Measurements from ENCODE around the gene JPH2. TPM values are rescaled to one million over a fixed set of nuclear protein-coding genes. Genes with fewer than 3 reads are reported as not detected.
"Not testable (repeated sequence)": the region's sequence is repeated elsewhere in the genome, so short reads cannot be mapped to it uniquely, and the experiment has no call there.

JPH2 gene
- total and polyA plus RNA-seq, 2 donors from 2014 or later, result 2.5 to 11.4 TPM

GRCh38 chr20:44233436-44234016 is 46.5 kb upstream of the JPH2 start:
- intact Hi-C loops (cut with DNase I), result no loop called here
- H3K4me1 ChIP-seq (ENCODE audit: control insufficient read depth in 2 of 3, insufficient read depth in 2 of 3, low read depth in 1 of 3, low read length in 3 of 3), result no peaks in the 10 kb centered on the region
- H3K4me3 ChIP-seq (ENCODE audit: low read length in 3 of 3), result no peak overlapping the region
- no peaks in the 10 kb centered on the region for H3K27me3 ChIP-seq (ENCODE audit: control insufficient read depth, insufficient read depth, low read length)
- H3K9ac ChIP-seq (ENCODE audit: low read length in 3 of 3), result no peak overlapping the region
- FAIRE-seq, result no peak
- H3K9me3 ChIP-seq (ENCODE audit: control insufficient read depth in 2 of 3, insufficient read depth in 1 of 3, low read length in 3 of 3), result no peaks in the 10 kb centered on the region
- no peak for DNase-seq
- no peaks in the 10 kb centered on the region for H3K36me3 ChIP-seq (ENCODE audit: control insufficient read depth in 2 of 3, insufficient read depth in 3 of 3, low read length in 3 of 3)
- TF ChIP-seq, protein P1, sequence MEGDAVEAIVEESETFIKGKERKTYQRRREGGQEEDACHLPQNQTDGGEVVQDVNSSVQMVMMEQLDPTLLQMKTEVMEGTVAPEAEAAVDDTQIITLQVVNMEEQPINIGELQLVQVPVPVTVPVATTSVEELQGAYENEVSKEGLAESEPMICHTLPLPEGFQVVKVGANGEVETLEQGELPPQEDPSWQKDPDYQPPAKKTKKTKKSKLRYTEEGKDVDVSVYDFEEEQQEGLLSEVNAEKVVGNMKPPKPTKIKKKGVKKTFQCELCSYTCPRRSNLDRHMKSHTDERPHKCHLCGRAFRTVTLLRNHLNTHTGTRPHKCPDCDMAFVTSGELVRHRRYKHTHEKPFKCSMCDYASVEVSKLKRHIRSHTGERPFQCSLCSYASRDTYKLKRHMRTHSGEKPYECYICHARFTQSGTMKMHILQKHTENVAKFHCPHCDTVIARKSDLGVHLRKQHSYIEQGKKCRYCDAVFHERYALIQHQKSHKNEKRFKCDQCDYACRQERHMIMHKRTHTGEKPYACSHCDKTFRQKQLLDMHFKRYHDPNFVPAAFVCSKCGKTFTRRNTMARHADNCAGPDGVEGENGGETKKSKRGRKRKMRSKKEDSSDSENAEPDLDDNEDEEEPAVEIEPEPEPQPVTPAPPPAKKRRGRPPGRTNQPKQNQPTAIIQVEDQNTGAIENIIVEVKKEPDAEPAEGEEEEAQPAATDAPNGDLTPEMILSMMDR (IDR thresholded peaks at IDR 0.05; ENCODE audit: borderline replicate concordance, extremely low read depth, insufficient read depth), result no peak
- H3K27ac ChIP-seq (ENCODE audit: low read depth in 2 of 2, low read length in 2 of 2), result no peak overlapping the region

DNA sequence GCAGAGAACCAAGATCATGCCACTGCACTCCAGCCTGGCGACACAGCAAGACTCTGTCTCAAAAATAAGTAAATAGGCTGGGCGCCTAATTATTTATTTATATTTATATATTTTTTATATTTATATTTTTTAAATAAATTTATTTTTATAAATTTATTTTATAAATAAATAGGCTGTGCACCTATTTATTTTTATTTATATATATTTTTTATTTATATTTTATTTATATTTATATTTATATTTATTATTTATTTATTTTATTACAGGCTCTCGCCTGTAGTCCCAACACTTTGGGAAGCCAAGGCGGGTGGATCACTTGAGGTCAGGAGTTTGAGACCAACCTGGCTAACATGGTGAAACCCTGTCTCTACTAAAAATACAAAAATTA is 45.5 kb upstream of the JPH2 start:
- FAIRE-seq; H3K27ac ChIP-seq (ENCODE audit: low read depth in 2 of 2, low read length in 2 of 2); H3K27me3 ChIP-seq (ENCODE audit: control insufficient read depth, insufficient read depth, low read length); H3K4me1 ChIP-seq (ENCODE audit: control insufficient read depth in 2 of 3, insufficient read depth in 2 of 3, low read depth in 1 of 3, low read length in 3 of 3); DNase-seq; H3K4me3 ChIP-seq (ENCODE audit: low read length in 3 of 3); H3K36me3 ChIP-seq (ENCODE audit: control insufficient read depth in 2 of 3, insufficient read depth in 3 of 3, low read length in 3 of 3); H3K9me3 ChIP-seq (ENCODE audit: control insufficient read depth in 2 of 3, insufficient read depth in 1 of 3, low read length in 3 of 3); intact Hi-C loops (cut with DNase I); H3K9ac ChIP-seq (ENCODE audit: low read length in 3 of 3): not testable (repeated sequence)

DNA sequence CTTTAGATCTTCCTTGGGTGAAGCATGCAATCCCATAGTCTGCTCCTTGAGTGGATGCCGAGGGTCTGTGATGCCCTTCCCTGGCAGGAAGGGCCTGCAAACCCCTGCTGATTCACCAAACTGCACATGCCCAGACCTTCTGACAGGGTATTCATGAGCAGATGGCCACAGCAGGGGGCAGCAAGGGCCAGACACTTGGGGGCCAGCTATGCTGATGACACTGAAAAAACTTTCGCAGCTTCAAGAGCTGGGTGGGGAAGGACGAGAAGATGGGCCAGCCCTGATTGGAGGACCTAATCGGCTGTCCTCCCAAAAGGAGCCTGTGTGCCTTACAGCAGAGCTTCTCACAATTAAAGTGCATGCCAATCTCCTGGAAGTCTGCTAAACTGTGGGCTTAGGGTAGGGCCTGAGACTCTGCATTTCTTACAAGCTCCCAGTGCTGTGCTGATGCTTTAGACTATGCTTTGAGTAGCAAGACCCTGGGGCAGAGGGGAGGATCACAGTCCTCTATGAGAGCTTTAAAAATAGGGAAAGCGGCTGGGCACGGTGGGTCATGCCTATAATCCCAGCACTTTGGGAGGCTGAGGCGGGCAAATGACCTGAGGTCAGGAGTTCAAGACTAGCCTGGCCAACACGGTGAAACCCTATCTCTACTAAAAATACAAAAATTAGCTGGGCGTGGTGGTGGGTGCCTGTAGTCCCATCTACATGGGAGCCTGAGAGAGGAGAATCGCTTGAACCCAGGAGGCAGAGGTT is 44.9 kb upstream of the JPH2 start:
- DNase-seq (no peak), FAIRE-seq (no peak)
- no peaks in the 10 kb centered on the region for H3K36me3 ChIP-seq (ENCODE audit: control insufficient read depth in 2 of 3, insufficient read depth in 3 of 3, low read length in 3 of 3)
- H3K4me1 ChIP-seq (ENCODE audit: control insufficient read depth in 2 of 3, insufficient read depth in 2 of 3, low read depth in 1 of 3, low read length in 3 of 3), result no peaks in the 10 kb centered on the region
- no peak overlapping the region for H3K4me3 ChIP-seq (ENCODE audit: low read length in 3 of 3)
- no peak overlapping the region for H3K9ac ChIP-seq (ENCODE audit: low read length in 3 of 3)
- H3K27me3 ChIP-seq (ENCODE audit: control insufficient read depth, insufficient read depth, low read length), result no peaks in the 10 kb centered on the region
- intact Hi-C loops (cut with DNase I), result no loop called here
- TF ChIP-seq, protein P1 (IDR thresholded peaks at IDR 0.05; ENCODE audit: borderline replicate concordance, extremely low read depth, insufficient read depth), result no peak
- no peak overlapping the region for H3K27ac ChIP-seq (ENCODE audit: low read depth in 2 of 2, low read length in 2 of 2)
- no peaks in the 10 kb centered on the region for H3K9me3 ChIP-seq (ENCODE audit: control insufficient read depth in 2 of 3, insufficient read depth in 1 of 3, low read length in 3 of 3)

DNA sequence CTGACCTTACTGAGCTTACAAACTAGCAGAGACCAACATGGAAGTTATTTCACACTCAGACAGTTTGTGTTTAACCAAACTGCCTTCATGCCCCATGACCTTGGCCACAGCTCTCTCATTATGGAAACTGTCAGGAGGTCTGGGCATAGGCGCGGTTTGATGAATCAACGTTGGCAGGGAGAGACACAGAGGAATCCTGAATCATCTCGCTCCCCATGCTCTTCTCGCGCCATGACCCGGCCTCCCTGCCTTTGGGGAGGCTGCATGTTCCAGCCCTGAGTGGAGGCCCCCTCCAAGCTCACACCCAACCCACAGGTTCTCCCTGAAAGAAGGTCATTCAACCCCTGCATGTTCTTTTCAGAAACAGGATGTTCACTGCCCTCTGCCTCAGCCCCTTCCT is 44.2 kb upstream of the JPH2 start:
- no peak for FAIRE-seq
- H3K27me3 ChIP-seq (ENCODE audit: control insufficient read depth, insufficient read depth, low read length), result no peaks in the 10 kb centered on the region
- intact Hi-C loops (cut with DNase I), result no loop called here
- TF ChIP-seq, protein P1 (IDR thresholded peaks at IDR 0.05; ENCODE audit: borderline replicate concordance, extremely low read depth, insufficient read depth), result no peak
- H3K27ac ChIP-seq (ENCODE audit: low read depth in 2 of 2, low read length in 2 of 2), result no peak overlapping the region
- H3K4me3 ChIP-seq (ENCODE audit: low read length in 3 of 3), result no peak overlapping the region
- no peaks in the 10 kb centered on the region for H3K9me3 ChIP-seq (ENCODE audit: control insufficient read depth in 2 of 3, insufficient read depth in 1 of 3, low read length in 3 of 3)
- H3K4me1 ChIP-seq (ENCODE audit: control insufficient read depth in 2 of 3, insufficient read depth in 2 of 3, low read depth in 1 of 3, low read length in 3 of 3), result no peaks in the 10 kb centered on the region
- no peak for DNase-seq
- no peaks in the 10 kb centered on the region for H3K36me3 ChIP-seq (ENCODE audit: control insufficient read depth in 2 of 3, insufficient read depth in 3 of 3, low read length in 3 of 3)
- no peak overlapping the region for H3K9ac ChIP-seq (ENCODE audit: low read length in 3 of 3)

Data from kidney (tissue), 14 donors.